A549 (cell line): ENCODE measurements around the gene KANK2.

ENCODE experiments used
- POLR2A ChIP-seq: IDR thresholded peaks from 2 replicates; pipeline ENCODE4 v1.6.1; 2012; ENCODE audit warnings: mild to moderate bottlenecking, low read length
- RAD21 ChIP-seq, 2 experiments: fragments of >200 bp in 1 of 2; sonication (Bioruptor Twin) in 1 of 2; formaldehyde crosslinking in 1 of 2; IDR thresholded peaks in 1 of 2; conservative IDR thresholded peaks in 1 of 2; 2 replicates in 1 of 2; 3 replicates in 1 of 2; pipeline ENCODE4 v1.6.1; 2012 to 2018; ENCODE audit warnings: inconsistent platforms in 1 of 2
- TF ChIP-seq, protein P1 (sequence below): fragments of 200-600 bp; sonication (generic); IDR thresholded peaks from 2 replicates; pipeline ENCODE4 v1.6.1; 2016; ENCODE audit warnings: antibody characterized with exemption, mild to moderate bottlenecking, moderate library complexity

DNA sequence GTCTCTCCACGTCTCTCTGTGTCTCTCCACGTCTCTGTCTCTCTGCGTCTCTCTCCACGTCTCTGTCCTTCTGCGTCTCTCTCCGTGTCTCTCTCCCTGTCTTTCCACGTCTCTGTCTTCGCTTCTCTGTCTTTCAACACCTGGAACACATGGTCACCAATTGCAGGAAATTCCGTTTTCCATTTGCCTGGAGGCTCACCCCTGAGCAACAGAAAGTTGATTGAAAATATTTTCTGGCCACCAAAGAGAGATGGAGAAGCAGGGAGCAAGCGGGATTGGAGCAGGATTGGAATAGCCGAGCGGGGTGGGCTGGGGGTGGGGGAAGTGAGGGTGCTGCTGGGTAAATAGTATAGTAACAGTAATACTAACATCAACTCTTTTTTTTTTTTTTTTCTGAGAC lies 1.7 kb downstream of the KANK2 start:
- TF ChIP-seq, protein P1, sequence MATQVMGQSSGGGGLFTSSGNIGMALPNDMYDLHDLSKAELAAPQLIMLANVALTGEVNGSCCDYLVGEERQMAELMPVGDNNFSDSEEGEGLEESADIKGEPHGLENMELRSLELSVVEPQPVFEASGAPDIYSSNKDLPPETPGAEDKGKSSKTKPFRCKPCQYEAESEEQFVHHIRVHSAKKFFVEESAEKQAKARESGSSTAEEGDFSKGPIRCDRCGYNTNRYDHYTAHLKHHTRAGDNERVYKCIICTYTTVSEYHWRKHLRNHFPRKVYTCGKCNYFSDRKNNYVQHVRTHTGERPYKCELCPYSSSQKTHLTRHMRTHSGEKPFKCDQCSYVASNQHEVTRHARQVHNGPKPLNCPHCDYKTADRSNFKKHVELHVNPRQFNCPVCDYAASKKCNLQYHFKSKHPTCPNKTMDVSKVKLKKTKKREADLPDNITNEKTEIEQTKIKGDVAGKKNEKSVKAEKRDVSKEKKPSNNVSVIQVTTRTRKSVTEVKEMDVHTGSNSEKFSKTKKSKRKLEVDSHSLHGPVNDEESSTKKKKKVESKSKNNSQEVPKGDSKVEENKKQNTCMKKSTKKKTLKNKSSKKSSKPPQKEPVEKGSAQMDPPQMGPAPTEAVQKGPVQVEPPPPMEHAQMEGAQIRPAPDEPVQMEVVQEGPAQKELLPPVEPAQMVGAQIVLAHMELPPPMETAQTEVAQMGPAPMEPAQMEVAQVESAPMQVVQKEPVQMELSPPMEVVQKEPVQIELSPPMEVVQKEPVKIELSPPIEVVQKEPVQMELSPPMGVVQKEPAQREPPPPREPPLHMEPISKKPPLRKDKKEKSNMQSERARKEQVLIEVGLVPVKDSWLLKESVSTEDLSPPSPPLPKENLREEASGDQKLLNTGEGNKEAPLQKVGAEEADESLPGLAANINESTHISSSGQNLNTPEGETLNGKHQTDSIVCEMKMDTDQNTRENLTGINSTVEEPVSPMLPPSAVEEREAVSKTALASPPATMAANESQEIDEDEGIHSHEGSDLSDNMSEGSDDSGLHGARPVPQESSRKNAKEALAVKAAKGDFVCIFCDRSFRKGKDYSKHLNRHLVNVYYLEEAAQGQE = no peak
- TF ChIP-seq RAD21 (conservative IDR thresholded peaks at IDR 0.05 in 1 of 2, IDR thresholded peaks at IDR 0.05 in 1 of 2) (no peak), POLR2A (no peak)
